ENCODE measurements around the gene NTS. TPM values are rescaled to one million over a fixed set of nuclear protein-coding genes. Genes with fewer than 3 reads are reported as not detected.

NTS gene
- total RNA-seq, 2 donors from 2014 or later = 0.31 to 0.34 TPM

GRCh38 chr12:85883763-85884162 lies 9.7 kb downstream of the NTS start:
- intact Hi-C loops (cut with DNase I, micrococcal nuclease) = no loop called here
- ATAC-seq (no peak), DNase-seq (no peak)

GRCh38 chr12:85894653-85895052 lies 20.6 kb downstream of the NTS start:
- DNase-seq = no peak
- ATAC-seq = no peak
- intact Hi-C loops (cut with DNase I, micrococcal nuclease) = no loop called here

- DNase-seq = no peak
- intact Hi-C loops (cut with DNase I, micrococcal nuclease) = no loop called here
- ATAC-seq = no peak
Measured at GRCh38 chr12:85920324-85920947, 46.3 kb downstream of the NTS start.

- intact Hi-C loops (cut with DNase I, micrococcal nuclease) = no loop called here
- no peak for ATAC-seq
- DNase-seq = no peak
Measured at GRCh38 chr12:85923767-85924331, 49.8 kb downstream of the NTS start.

GRCh38 chr12:85927166-85927565 lies 53.1 kb downstream of the NTS start:
- ATAC-seq = no peak
- intact Hi-C loops (cut with DNase I, micrococcal nuclease) = no loop called here
- no peak for DNase-seq

Other genes with a start within 250 kb of the NTS start
- under 1 TPM; 0.27 to 0.89 TPM for gene RASSF9, start 37.9 kb upstream of the NTS start, total RNA-seq

All from left colon (tissue), 2 donors.